BJ (cell line): ENCODE measurements around the gene EFCAB12. TPM values are rescaled to one million over a fixed set of nuclear protein-coding genes. Genes with fewer than 3 reads are reported as not detected.

Source experiments
- CTCF ChIA-PET: fragments of 350-600 bp; formaldehyde crosslinking; extraction: SDS; loops from one replicate; lab custom pipeline; 2021; ENCODE audit warnings: antibody characterized with exemption, inconsistent platforms; lab: Yijun Ruan, JAX
- POLR2A ChIA-PET: fragments of 300-600 bp; sonication (Branson Sonifier 250); formaldehyde crosslinking; extraction: SDS; loops from one replicate; lab custom pipeline; 2021; ENCODE audit warnings: antibody characterized with exemption; lab: Charles Lee
- DNase-seq: peaks from one replicate; pipeline ENCODE4 v3.0.0-alpha.2; 2011; ENCODE audit warnings: low read depth
- H3K27me3 ChIP-seq: 2 replicates; pipeline ENCODE4 v1.6.0; 2011; ENCODE audit warnings: low read length; ENCODE audit not compliant: control insufficient read depth, insufficient read depth
- H3K36me3 ChIP-seq: 2 replicates; pipeline ENCODE4 v1.5.1; 2011; ENCODE audit warnings: low read length; ENCODE audit not compliant: control insufficient read depth, insufficient read depth
- H3K4me3 ChIP-seq: 2 replicates; pipeline ENCODE4 v1.5.1; 2011; ENCODE audit warnings: low read depth, mild to moderate bottlenecking, control low read depth, low read length
- polyA plus RNA-seq: library from polyadenylated mRNA; depleted of rRNA; stranded (reverse); fragments of >200 nt; gene quantifications from 2 replicates; pipeline ENCODE4 v1.2.3, GENCODE V29; 2011
- TF ChIP-seq, protein P1 (sequence below): IDR thresholded peaks from 2 replicates; pipeline ENCODE4 v1.5.1; 2011; ENCODE audit warnings: low read depth, mild to moderate bottlenecking, control low read depth, inconsistent platforms, low read length, moderate library complexity; ENCODE audit not compliant: insufficient read depth

The EFCAB12 gene
- polyA plus RNA-seq, 1 experiment: 0.02 TPM

DNA sequence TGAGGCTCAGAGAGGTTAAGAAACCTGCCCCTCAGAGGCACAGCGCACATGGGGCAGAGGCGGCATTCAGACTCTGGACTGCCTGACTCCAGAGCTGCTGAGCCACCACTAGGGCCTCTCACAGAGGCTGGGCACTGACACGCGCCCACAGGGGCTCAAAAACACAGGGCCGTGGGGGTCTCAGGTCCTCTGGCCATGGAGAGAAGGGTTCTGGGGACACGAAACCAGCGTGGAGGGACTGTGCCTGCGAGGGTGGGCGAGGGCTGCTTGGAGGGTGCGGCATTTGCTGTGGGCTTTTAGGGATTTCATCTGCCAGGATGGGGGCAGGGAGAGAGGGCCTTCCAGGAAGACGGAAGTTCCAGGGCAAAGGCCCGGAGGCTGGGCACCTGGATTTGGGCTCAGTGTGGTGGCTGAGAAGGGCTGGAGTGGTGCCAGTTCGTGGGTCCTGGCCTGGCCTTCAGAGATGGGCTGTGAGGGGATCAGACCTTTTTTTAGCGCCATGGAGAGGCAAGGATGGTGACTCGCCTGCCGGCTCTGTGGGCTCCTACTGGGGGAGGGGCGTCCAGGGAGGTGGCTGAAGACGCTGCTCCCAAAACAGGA is 69.6 kb downstream of the EFCAB12 start:
- TF ChIP-seq, protein P1, sequence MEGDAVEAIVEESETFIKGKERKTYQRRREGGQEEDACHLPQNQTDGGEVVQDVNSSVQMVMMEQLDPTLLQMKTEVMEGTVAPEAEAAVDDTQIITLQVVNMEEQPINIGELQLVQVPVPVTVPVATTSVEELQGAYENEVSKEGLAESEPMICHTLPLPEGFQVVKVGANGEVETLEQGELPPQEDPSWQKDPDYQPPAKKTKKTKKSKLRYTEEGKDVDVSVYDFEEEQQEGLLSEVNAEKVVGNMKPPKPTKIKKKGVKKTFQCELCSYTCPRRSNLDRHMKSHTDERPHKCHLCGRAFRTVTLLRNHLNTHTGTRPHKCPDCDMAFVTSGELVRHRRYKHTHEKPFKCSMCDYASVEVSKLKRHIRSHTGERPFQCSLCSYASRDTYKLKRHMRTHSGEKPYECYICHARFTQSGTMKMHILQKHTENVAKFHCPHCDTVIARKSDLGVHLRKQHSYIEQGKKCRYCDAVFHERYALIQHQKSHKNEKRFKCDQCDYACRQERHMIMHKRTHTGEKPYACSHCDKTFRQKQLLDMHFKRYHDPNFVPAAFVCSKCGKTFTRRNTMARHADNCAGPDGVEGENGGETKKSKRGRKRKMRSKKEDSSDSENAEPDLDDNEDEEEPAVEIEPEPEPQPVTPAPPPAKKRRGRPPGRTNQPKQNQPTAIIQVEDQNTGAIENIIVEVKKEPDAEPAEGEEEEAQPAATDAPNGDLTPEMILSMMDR: no peak
- ChIA-PET POLR2A (no interaction called here), CTCF (interaction anchor here (1.1 kb wide), 1 partner anchor 24 kb away, joined by 3 read pairs; no protein-coding TSS in a partner anchor)
- no peak overlapping the region for H3K4me3 ChIP-seq
- H3K27me3 ChIP-seq: no peaks in the 10 kb centered on the region; the same call in 1 of the 2 replicates
- H3K36me3 ChIP-seq: no peaks in the 10 kb centered on the region
- no peak for DNase-seq

DNA sequence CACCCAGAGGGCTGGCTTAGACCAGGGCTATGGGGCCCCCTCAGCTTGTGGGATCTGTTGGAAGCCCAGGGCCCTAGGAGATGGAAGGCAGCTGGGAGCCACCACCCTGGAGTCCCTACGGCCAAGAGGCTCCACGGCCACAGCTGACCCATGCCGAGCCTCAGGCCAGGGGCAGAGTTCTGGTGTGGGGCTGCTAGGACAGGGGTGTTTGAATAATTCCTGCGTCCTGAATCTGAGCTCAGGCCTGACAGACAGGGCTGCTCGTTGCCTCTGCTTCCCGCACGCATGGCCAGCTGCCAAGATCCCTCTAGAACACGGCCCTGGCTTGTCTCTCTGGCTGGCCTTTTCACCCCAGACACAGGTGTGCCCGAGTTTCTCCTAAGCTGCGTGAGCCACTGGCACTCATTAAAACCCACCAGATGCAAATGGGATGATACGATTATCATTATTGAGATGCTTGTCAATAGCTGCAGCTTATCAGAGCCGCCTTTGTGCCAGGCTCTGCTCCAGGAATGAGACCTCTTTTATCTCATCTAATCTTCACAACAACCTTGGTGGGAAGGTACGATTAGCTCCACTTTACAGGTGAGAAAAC is 70.2 kb downstream of the EFCAB12 start:
- Histone ChIP-seq H3K36me3 (no peaks in the 10 kb centered on the region), H3K27me3 (no peaks in the 10 kb centered on the region; the same call in 1 of the 2 replicates), H3K4me3 (no peak overlapping the region)
- POLR2A ChIA-PET: no interaction called here
- CTCF ChIA-PET: interaction anchor here (1.1 kb wide), 1 partner anchor 25 kb away, joined by 3 read pairs; no protein-coding TSS in a partner anchor
- DNase-seq: no peak
- TF ChIP-seq, protein P1: no peak

DNA sequence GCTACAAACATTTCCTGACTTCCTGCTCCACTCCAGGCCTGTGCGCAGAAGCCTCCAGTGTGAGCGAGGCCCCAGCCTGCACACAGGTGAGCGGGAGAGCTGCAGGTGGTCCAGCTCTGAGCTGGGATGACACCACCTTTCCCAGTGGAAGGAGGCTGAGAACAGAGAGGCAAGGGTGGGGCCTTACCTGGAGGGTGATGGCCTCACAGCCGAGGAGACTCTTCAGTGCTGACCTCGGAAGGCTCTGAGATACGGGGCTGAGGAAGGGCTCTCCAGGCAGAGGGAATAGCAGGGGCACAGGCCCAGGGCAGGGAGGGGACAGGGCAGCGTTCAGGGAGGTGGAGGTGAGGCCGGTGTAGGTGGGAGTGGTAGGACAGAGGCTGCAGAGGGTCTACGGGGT is 70.8 kb downstream of the EFCAB12 start:
- Histone ChIP-seq H3K4me3 (no peak overlapping the region), H3K27me3 (no peaks in the 10 kb centered on the region; the same call in 1 of the 2 replicates), H3K36me3 (no peaks in the 10 kb centered on the region)
- TF ChIP-seq, protein P1: no peak
- ChIA-PET CTCF (no interaction called here), POLR2A (no interaction called here)
- DNase-seq: no peak

DNA sequence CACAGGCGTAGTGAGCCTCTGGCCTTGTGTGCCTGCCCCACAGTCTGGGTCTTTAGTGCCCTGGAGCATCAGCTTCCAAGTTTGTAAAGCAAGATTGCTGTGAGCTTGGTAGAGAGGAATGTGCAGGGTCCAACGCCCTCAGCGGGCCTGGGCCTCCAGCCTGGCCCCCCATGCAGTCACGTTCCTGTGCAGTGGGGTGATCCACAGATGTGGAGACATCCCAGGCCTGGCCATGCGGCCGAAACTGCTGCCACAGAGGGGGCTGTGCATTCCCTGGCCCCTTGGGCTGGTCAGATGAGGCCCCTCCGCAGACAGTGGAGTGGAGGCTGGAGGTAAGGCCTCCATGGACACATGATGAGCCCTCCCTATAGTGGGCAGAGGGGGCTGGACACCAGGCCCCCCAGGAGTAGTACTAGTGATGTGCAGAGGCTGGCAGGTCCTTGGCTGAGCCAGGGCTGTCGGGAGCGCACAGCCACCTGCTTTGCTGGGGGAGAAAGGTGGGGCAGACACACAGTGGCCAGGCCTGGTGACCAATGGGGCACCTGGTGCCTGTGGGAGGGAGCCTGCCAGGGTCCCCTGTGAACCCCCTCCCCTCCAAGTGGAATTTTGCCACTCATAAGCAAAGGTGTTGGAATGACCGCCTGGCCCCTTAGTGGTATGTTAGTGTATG is 71.5 kb downstream of the EFCAB12 start:
- CTCF ChIA-PET: no interaction called here

DNA sequence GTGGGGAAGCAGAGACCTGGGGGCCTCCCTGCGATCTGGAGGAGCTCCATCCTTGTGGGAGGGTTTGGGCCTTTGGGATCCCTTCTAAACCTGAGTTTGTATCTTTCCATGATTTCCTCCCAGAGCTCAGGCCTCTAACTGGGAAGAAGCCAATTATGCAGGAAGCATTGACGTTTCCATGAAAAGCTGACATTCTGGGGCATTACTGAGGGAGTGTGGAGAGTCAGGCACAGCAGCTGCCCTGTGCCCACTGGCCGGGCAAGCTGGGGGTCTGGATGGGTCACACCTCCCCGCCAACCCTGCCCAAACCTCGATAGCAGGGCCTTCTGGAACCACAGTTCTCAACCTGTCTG is 74.9 kb downstream of the EFCAB12 start:
- CTCF ChIA-PET: no interaction called here
- no peak for DNase-seq
- Histone ChIP-seq H3K36me3 (no peaks in the 10 kb centered on the region), H3K27me3 (no peaks in the 10 kb centered on the region; the same call in 1 of the 2 replicates), H3K4me3 (no peak overlapping the region)
- TF ChIP-seq, protein P1: no peak
- POLR2A ChIA-PET: no interaction called here

More for the DNA sequence above, 71.5 kb downstream of the EFCAB12 start:
- POLR2A ChIA-PET: no interaction called here
- no peaks in the 10 kb centered on the region; the same call in 1 of the 2 replicates for H3K27me3 ChIP-seq
- TF ChIP-seq, protein P1: no peak
- H3K36me3 ChIP-seq: no peaks in the 10 kb centered on the region
- H3K4me3 ChIP-seq: no peak overlapping the region
- no peak for DNase-seq
